IPS DF 6.9 (cell line): Measurements from ENCODE around the gene HUS1.
"Not testable (repeated sequence)": the region's sequence is repeated elsewhere in the genome, so short reads cannot be mapped to it uniquely, and the experiment has no call there.

Experiments used
- DNase-seq: peaks from one replicate; pipeline ENCODE4 v3.0.0-alpha.2; 2013; ENCODE audit warnings: low read depth, low spot score
- H3K27ac ChIP-seq: one replicate; pipeline ENCODE4 v1.5.1; 2013; ENCODE audit warnings: low read length, control low read depth
- H3K27me3 ChIP-seq: 2 replicates; pipeline ENCODE4 v1.6.1; 2013; ENCODE audit warnings: mild to moderate bottlenecking, low read length; ENCODE audit not compliant: control insufficient read depth, insufficient read depth
- H3K36me3 ChIP-seq: 2 replicates; pipeline ENCODE4 v1.6.1; 2013; ENCODE audit warnings: low read length; ENCODE audit not compliant: control insufficient read depth, insufficient read depth
- H3K4me1 ChIP-seq: 2 replicates; pipeline ENCODE4 v1.6.1; 2013; ENCODE audit warnings: low read length; ENCODE audit not compliant: control insufficient read depth, insufficient read depth
- H3K4me3 ChIP-seq: 2 replicates; pipeline ENCODE4 v1.5.1; 2013; ENCODE audit warnings: mild to moderate bottlenecking, low read length
- H3K9me3 ChIP-seq: 2 replicates; pipeline ENCODE4 v1.6.1; 2013; ENCODE audit warnings: low read length, inconsistent platforms; ENCODE audit not compliant: control insufficient read depth, insufficient read depth
- WGBS: extraction: QIAGEN DNeasy Blood & Tissue Kit; methylation state at CpG from one replicate; pipeline ENCODE4 v1.1.7; 2013; ENCODE audit warnings: mixed read lengths, missing lambda C conversion rate; ENCODE audit not compliant: insufficient read length, insufficient coverage; 5-methylcytosine and 5-hydroxymethylcytosine counted together

The HUS1 gene

DNA sequence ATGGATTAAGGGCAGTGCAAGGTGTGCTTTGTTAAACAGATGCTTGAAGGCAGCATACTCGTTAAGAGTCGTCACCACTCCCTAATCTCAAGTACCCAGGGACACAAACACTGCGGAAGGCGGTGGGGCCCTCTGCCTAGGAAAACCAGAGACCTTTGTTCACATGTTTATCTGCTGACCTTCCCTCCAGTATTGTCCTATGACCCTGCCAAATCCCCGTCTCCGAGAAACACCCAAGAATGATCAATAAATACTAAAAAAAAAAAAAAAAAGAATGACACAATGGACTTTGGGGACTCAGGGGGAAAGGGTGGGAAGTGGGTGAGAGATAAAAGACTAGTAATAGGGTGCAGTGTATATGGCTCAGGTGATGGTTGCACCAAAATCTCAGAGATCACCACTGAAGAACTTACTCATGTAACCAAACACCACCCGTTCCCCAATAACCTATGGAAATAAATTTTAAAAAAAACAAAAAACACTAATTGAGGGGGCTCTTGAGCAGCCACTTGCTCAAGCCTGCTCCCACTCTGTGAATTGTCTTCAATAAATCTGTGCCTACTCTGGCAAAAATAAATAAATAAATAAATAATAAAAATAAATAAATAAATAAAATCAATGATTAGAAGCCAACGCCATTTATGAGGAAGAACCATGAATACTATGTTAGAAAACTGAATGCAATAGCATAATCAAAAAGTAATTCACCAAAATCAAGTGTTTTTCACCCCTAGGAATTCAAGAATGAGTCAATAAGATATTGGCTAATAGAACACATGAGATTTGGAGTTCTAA lies 56.1 kb downstream of the HUS1 start:
- H3K27me3 ChIP-seq, H3K36me3 ChIP-seq, H3K9me3 ChIP-seq, DNase-seq, H3K27ac ChIP-seq, H3K4me3 ChIP-seq, H3K4me1 ChIP-seq: not testable (repeated sequence)
- no CpG with 5 or more reads among the region's 8 CpGs for WGBS

DNA sequence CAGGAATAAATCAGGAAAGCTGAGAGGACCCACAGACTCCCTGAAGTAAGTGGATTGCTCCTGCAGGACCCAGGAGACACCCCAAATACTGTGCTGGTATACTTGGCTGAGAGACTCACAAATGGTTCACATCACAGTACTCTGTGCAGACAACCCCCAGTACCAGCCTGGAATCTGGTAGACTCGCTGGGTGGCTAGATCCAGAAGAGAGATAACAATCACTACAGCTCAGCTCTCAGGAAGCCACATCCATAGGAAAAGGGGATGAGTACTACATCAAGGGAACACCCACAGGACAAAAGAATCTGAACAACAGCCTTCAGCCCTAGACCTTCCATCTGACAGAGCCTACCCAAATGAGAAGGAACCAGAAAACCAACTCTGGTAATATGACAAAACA lies 62.9 kb downstream of the HUS1 start:
- H3K4me3 ChIP-seq, H3K27me3 ChIP-seq, H3K36me3 ChIP-seq, H3K9me3 ChIP-seq, H3K27ac ChIP-seq, DNase-seq, H3K4me1 ChIP-seq: not testable (repeated sequence)
- WGBS: no CpG with 5 or more reads among the region's 1 CpG

GRCh38 chr7:47915616-47915976 lies 63.8 kb downstream of the HUS1 start:
- no CpG with 5 or more reads among the region's 2 CpGs for WGBS
- H3K9me3 ChIP-seq: no peaks in the 10 kb centered on the region
- no peak for DNase-seq

DNA sequence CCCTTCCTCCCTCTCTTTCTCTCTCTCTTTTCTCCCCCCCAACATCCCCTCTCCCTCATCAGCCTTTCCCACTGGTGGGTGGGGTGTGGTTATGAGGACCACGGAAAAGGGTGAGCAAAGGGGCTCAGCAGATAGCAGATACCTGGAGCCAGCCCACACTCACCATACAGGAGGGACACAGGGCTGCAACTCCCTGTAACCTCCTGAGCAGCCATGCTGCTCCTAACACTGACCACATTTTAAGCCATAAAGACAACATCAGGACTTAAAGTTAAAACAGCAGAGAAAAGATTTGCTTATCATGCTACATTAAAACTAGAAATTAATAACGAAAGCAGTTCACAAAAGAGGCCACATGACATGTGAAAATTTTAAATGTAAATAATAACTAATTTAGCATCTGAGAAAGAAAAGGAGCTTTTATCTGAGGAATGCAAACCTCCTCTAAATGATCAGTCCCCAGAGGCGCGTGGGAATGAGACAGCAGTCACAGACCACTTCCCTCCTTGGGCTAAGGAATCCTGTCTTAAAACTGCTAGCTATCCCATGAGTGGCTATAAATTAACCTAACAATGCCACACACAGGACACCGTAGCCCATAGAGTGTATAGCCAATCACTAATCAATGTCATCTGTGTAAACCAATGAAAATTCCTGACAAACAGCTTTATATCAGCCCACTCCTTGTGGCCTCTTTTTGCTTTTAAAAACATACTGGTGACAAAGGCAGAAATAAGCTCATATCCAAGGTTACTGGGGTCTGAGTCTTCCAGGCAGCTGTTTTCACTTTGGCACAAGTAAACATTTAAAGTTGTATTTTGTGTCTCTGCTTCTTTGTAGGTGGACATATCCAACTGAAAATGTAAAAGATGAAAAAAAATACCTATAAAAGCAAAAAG lies 64.4 kb downstream of the HUS1 start:
- WGBS: no CpG with 5 or more reads among the region's 5 CpGs
- no peak overlapping the region for H3K27ac ChIP-seq
- no peaks in the 10 kb centered on the region for H3K9me3 ChIP-seq
- H3K4me3 ChIP-seq: no peak overlapping the region
- no peaks in the 10 kb centered on the region for H3K36me3 ChIP-seq
- no peak for DNase-seq
- H3K4me1 ChIP-seq: 0 out of 2 replicates have a peak, but pooled peaks cover 1% of the 10 kb centered on the region
- no peaks in the 10 kb centered on the region for H3K27me3 ChIP-seq

More at GRCh38 chr7:47915616-47915976, 63.8 kb downstream of the HUS1 start:
- no peak overlapping the region for H3K4me3 ChIP-seq
- no peak overlapping the region for H3K27ac ChIP-seq
- no peaks in the 10 kb centered on the region for H3K36me3 ChIP-seq
- H3K27me3 ChIP-seq: no peaks in the 10 kb centered on the region
- 0 out of 2 replicates have a peak, but pooled peaks cover 1% of the 10 kb centered on the region for H3K4me1 ChIP-seq
